HEK293 (cell line): ENCODE measurements around the gene APPL2.

Source experiments
- ATF2 ChIP-seq: fragments of 450-650 bp; formaldehyde crosslinking; IDR thresholded peaks from 2 replicates; pipeline ENCODE4 v1.5.1; 2016; ENCODE audit warnings: missing biosample characterization, missing genetic modification characterization, low read depth
- CTCF ChIP-seq: fragments of 450-650 bp; formaldehyde crosslinking; IDR thresholded peaks from 2 replicates; pipeline ENCODE4 v1.5.1; 2016; ENCODE audit warnings: missing biosample characterization, missing genetic modification characterization
- KLF7 ChIP-seq: fragments of 450-650 bp; formaldehyde crosslinking; IDR thresholded peaks from 2 replicates; pipeline ENCODE4 v1.5.1; 2016; ENCODE audit warnings: missing biosample characterization, missing genetic modification characterization, borderline replicate concordance
- ZBTB48 ChIP-seq: fragments of 450-650 bp; formaldehyde crosslinking; IDR thresholded peaks from 2 replicates; pipeline ENCODE4 v1.5.1; 2016; ENCODE audit warnings: missing biosample characterization, missing genetic modification characterization
- ZNF114 ChIP-seq: fragments of 450-650 bp; formaldehyde crosslinking; IDR thresholded peaks from 2 replicates; pipeline ENCODE4 v1.5.0; 2017; ENCODE audit warnings: missing biosample characterization, missing genetic modification characterization
- ZNF626 ChIP-seq: fragments of 450-650 bp; sonication (Bioruptor Pico); formaldehyde crosslinking; IDR thresholded peaks from 2 replicates; pipeline ENCODE4 v1.5.1; 2018; ENCODE audit warnings: missing biosample characterization, missing genetic modification characterization, inconsistent platforms

DNA sequence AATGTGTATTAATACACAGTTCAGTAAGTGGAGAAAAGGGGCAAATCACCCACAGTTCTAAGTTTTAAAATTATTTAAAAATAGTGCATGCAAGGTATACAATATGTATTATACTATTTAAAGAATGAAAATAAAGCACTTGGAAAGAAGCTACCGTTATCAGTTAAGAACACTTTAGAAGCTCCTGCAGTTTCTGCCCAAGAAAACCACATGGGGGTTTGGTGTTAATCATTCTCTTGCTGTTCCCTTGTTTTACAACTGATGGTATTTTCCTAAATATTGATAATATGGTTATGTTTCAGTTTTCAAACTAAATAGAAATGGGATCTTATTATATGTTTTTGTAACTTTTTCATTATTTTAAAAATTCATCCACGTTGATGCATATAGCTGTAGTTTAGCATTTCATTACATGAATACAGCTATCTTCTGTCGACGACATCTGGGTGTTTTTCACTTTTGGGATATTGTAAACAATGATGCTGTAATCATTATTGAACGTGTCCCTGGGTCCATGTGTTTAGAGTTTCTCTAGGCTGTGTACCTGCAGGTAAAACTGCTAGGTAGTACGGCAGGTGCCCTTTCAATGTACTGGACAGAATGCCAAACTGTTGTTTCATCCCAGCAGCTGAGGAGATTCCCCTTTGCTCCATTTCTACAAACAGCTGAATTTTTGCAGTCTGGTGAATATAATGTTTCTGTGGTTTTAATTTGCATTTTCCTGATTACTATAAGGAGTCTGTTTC is 64.1 kb downstream of the APPL2 start:
- TF ChIP-seq ATF2 (tag by site-specific recombination) (no peak), CTCF (no peak), ZNF114 (tag by site-specific recombination) (no peak), ZBTB48 (tag by site-specific recombination) (no peak), ZNF626 (no peak), KLF7 (tag by site-specific recombination) (no peak)
